Stimulated activated CD4-positive, alpha-beta T cell treated with anti-CD3 and anti-CD28 coated beads, Interleukin-12 subunit alpha, Interleukin-12 subunit beta, amount 100 ng/mL, for 4 hours (primary cell): ENCODE measurements around the gene C20orf141.
"Not testable (repeated sequence)": the region's sequence is repeated elsewhere in the genome, so short reads cannot be mapped to it uniquely, and the experiment has no call there.

Source experiments
- DNase-seq: peaks from one replicate; pipeline ENCODE4 v3.0.0-alpha.2; 2020

The C20orf141 gene

DNA sequence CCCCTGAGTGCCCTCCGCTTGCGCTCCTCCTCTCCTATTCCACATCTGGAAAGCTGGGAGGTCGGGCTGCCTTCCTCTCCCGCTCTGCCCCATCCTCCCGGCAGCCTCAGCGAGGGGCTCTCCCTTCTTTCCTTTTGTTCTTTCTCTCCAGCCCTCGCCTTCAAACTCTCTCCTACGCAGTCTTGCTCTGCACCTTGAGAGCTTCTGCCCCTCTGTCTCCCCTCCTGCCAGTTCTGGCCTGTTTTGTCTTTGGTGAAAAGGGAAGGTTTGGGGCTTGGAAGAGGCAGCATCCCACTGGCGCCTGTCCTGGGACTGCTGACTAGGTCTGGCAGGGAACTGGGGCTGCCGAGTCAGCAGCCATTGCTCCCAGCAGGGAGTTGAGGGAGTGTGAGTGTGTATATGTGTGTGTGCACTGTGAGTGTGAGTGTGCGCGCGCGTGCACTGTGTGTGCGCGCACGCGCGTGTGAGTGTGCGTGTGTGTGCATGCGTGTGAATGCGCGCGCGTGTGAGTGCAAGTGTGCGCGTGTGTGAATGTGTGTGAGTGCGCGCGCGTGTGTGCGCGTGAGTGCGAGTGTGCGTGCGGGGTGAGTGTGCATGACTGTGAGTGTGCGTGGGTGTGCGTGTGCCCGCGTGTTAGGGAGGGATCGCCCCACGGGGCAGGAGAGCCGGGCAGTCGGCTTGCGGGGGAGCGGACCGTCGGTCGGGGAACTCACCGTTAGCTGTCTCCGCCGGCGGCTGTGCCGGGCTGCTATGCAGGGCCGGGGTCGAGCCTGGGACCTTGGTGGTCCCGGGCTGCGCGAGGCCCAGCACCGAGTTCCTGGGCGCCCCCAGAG, 14.9 kb upstream of the C20orf141 start:
- no peak for DNase-seq

GRCh38 chr20:2800521-2801285, 14.1 kb upstream of the C20orf141 start, which contains the start of gene CPXM1:
CPXM1 (minus strand) TSS chr20:2800627; CDS start chr20:2800572, 55 bp downstream.
- DNase-seq = no peak

DNA sequence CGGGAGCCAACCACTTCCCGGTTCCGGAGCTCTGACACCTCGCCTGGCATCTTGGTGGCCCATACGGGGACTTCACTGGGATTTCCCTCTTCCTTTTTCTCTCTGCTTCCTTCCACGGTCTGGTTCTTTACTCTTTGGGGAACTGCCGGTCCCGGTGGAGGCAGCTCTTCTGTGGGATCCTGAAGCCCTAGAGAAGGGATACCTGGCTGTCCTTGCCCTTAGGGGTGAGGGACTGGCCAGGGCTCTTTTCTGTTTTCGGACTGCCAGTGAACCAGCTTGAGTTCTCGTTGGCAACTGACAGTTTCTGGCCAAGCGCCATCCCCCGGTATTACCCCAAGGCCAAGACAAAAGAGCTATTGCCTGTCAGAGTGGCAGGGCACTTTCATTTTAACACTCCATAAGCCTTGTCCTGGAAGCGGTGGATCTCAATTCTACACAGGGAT, 13.5 kb upstream of the C20orf141 start:
- no peak for DNase-seq

- DNase-seq = no peak
Observed at GRCh38 chr20:2804041-2804828, 10.6 kb upstream of the C20orf141 start.

DNA sequence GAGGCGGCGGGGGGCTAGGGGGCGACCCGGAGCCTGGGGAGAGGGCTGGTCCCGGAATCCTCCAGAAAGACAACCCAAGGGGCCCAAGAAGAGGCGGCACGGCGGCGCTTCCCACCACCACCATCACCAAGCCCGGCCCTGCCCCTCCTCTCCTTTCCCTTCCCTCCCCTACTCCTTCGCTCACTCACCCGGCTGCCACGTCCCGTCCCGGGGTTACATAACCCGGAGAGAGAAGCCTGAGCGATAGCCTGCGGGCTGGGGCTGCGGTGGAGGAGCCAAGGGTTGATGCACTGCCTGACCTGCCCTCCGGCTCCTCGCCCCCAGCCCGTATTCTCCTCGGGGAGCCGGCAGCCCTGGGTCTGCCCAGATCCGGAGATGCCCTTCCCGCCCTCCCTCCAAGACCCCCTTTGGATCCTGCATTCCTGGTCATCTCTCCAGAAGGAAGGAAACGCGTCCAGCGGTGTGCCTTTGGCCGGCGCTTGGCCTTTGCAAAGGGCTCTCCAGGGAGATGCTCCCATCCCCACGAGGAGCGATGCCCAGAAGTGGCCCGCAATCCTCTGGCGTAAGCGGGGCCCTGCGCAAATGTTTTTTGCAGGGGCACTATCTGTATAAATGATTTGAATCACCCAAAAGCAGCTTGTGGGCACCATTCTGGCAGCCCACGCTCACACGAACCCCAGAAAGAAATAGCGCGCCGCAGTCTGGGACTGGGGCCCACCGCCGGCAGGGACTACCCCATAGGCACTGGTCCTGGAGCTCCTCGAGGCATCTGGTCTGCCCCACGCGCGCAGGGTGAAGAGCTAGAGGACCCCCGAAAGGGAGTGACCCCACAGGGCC, 9.7 kb upstream of the C20orf141 start:
- DNase-seq = no peak

GRCh38 chr20:2805689-2806350, 9.0 kb upstream of the C20orf141 start:
- no peak for DNase-seq

- no peak for DNase-seq
Observed at GRCh38 chr20:2806351-2806701, 8.5 kb upstream of the C20orf141 start.

- DNase-seq = no peak
Observed at GRCh38 chr20:2807019-2807418, 7.8 kb upstream of the C20orf141 start.

DNA sequence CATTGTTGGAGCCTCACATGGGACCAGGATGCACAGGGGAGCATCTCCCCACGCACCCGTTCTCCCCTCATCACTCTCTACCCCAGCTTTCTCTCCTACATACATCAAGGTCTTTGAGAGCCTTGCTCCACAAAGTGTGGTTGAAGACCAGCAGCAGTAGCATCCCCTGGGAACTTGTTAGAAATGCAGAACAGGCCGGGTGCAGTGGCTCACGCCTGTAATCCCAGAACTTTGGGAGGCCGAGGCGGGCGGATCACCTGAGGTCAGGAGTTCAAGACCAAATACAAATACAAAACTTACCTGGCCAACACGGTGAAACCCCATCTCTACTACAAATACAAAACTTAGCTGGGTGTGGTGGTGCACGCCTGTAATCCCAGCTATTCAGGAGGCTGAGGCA, 6.9 kb upstream of the C20orf141 start:
- DNase-seq = not testable (repeated sequence)

DNA sequence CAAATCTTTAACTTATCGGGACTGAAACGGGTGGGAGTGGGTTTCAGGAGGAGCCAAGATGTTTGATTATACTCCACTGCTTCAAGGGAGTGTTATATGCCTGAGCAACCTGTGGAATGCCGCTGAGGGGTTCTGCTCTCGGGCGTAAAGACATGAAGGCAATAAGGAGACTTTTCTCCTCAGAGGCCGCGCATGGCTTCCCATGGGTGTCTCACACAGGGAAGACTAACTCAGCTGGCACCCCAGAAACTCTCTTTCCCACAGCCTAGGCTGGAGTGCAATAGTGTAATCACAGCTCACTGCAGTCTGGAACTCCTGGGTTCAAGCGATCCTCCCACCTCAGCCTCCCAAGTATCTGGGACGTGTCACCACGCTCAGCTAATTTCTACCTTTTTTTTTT, 5.1 kb upstream of the C20orf141 start:
- no peak for DNase-seq

GRCh38 chr20:2812189-2812588, 2.6 kb upstream of the C20orf141 start:
- no peak for DNase-seq

- DNase-seq = no peak
Observed at GRCh38 chr20:2814076-2814475, 711 bp upstream of the C20orf141 start.

DNA sequence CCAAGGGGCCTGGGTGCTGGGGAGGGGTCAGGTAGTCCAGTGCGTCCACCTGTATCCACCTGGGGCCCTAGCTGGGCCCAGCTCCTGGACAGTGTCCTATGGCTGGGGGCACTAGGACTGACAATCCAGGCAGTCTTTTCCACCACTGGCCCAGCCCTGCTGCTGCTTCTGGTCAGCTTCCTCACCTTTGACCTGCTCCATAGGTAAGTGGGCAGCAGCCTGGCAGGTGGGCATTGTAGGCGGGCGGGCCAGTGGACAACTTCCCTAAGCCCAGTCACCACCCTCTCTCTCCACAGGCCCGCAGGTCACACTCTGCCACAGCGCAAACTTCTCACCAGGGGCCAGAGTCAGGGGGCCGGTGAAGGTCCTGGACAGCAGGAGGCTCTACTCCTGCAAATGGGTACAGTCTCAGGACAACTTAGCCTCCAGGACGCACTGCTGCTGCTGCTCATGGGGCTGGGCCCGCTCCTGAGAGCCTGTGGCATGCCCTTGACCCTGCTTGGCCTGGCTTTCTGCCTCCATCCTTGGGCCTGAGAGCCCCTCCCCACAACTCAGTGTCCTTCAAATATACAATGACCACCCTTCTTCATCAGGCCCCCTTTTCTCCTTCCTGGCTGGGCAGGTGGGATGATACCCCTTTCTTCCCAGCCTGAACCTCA, 584 bp downstream of the C20orf141 start:
- DNase-seq = no peak

- no peak for DNase-seq
Observed at GRCh38 chr20:2816030-2816582, 1.3 kb downstream of the C20orf141 start, which contains the start of gene TMEM239. TMEM239 (plus strand) TSS chr20:2816364; CDS start chr20:2816555, 191 bp downstream.

- no peak for DNase-seq
Observed at GRCh38 chr20:2816583-2817340, 2.0 kb downstream of the C20orf141 start.

DNA sequence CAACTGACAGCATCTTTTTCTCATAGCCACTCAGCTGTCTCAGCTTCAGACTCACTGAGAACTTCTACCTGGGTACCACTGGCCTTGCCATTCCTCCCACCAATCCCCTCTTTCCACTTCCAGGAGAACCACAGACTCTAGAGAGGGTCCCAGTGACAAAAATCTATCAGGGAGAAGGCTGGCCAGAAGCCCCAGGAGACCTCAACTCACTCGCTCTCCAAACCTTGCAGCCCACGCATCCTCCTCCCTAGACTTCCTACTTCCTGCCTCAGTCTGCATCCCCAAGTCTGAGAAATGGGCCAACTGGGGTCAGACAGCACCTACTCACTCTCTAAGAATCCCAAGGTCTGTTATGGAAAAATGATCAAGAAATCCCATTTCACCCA, 2.5 kb downstream of the C20orf141 start:
- DNase-seq = no peak

- no peak for DNase-seq
Observed at GRCh38 chr20:2817891-2818595, 3.3 kb downstream of the C20orf141 start.

GRCh38 chr20:2820084-2820895, 5.5 kb downstream of the C20orf141 start:
- no peak for DNase-seq
